Measurements from ENCODE around the gene BHLHE23. TPM values are rescaled to one million over a fixed set of nuclear protein-coding genes. Genes with fewer than 3 reads are reported as not detected.

BHLHE23 gene
- total RNA-seq, 1 donor from 2014 or later, result not detected

DNA sequence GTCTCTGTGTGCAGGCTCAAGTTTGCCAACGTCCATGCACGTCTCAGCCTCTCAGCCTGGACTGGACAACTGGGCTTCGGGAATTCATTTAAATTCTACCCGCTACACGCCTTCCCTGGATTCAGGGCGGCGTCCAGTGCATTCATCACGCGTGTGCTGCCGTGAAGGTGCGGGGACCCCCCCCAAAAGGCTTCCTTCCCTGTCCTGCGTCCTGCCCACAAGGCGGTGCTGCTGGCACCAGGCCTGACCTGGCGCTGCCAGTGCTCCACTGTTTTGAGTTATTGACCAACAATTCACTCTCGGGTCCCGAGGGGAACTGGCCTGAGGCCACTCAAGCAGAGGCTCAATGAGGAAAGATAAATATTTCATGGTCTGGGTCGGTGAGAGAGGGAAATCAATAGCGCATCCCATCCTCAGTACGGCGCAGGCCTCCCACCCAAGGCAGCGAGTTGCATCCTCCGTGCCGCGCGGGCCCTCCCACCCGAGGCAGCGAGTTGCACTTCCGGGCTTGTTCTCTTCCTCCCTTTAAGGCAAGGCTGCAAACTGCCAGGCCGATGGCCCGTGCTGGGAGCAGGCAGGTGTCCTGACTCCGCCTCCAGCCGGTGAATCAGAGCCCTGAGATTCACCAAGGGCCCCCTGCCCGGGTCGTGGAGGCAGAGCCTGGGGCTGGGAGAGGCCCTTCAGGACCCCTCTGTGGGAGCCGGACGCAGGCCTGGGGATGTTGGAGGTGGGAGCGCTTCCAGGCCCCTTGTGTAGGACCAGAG, 22.8 kb upstream of the BHLHE23 start:
- TF ChIP-seq, protein P1, sequence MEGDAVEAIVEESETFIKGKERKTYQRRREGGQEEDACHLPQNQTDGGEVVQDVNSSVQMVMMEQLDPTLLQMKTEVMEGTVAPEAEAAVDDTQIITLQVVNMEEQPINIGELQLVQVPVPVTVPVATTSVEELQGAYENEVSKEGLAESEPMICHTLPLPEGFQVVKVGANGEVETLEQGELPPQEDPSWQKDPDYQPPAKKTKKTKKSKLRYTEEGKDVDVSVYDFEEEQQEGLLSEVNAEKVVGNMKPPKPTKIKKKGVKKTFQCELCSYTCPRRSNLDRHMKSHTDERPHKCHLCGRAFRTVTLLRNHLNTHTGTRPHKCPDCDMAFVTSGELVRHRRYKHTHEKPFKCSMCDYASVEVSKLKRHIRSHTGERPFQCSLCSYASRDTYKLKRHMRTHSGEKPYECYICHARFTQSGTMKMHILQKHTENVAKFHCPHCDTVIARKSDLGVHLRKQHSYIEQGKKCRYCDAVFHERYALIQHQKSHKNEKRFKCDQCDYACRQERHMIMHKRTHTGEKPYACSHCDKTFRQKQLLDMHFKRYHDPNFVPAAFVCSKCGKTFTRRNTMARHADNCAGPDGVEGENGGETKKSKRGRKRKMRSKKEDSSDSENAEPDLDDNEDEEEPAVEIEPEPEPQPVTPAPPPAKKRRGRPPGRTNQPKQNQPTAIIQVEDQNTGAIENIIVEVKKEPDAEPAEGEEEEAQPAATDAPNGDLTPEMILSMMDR (conservative IDR thresholded peaks at IDR 0.05), result no peak
- H3K4me1 Mint-ChIP-seq, result peaks cover 34% of the 10 kb centered on the region
- no peak overlapping the region for H3K27ac Mint-ChIP-seq (ENCODE audit: unreplicated experiment)

DNA sequence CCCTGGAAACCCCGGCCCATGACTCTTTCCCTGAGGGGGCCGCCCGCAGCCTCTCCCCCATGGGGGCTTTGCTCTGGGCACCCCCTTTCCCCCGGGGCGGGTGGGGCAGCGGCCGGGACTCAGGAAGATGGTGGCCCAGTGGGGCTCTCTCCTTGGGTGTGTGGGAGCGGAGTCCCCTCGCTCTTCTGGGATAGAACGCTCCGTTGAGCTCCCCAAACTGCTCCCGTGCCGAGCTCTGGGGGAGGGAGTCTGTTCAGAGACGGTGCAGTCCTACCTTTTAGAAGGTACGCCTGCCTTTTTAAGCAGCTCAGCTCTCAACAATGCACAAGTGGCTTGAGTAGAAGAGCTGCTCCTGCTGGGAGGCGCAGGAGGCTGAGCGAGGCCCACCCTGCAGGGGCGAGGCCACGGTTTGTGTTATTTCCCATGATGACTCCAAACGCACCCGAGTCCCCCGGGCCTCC, 21.7 kb upstream of the BHLHE23 start:
- no peak overlapping the region for H3K4me3 Mint-ChIP-seq
- no peak overlapping the region for H3K27ac Mint-ChIP-seq (ENCODE audit: unreplicated experiment)
- DNase-seq (ENCODE audit: low read depth, low spot score), result no peak
- no peaks in the 10 kb centered on the region for H3K36me3 Mint-ChIP-seq (ENCODE audit: low read depth)
- TF ChIP-seq, protein P1 (conservative IDR thresholded peaks at IDR 0.05), result no peak
- H3K27me3 Mint-ChIP-seq (ENCODE audit: low read depth), result peaks cover 4% of the 10 kb centered on the region
- H3K4me1 Mint-ChIP-seq, result peaks cover 25% of the 10 kb centered on the region
- H3K9me3 Mint-ChIP-seq, result no peaks in the 10 kb centered on the region

More for the DNA sequence above, 22.8 kb upstream of the BHLHE23 start:
- Mint-ChIP-seq H3K4me3 (no peak overlapping the region), H3K36me3 (ENCODE audit: low read depth) (no peaks in the 10 kb centered on the region), H3K9me3 (no peaks in the 10 kb centered on the region), H3K27me3 (ENCODE audit: low read depth) (peaks cover 4% of the 10 kb centered on the region)
- DNase-seq (ENCODE audit: low read depth, low spot score), result no peak

DNA sequence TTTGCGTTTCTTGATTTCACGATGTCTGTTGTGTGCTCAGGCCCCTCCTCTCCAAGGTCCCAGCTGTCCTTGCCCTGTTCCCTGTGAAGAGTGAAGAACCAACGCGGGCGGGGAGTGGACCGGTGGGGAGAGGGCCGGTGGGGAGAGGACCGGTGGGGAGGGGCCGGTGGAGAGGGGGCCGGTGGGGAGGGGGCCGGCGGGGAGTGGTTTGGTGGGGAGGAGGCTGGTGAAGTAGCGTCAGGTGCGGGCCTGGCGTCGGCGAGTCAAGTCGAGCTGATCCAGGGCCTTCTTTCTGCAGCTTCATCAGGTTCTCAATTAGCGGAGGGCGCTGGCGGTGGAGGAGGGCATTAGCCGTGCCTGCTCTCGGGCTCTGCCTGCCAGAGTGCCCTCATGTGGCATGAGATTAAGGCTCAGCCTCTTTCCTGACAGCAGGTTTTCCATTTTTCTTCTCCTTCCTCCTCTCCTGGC, 21.2 kb upstream of the BHLHE23 start:
- no peak for DNase-seq (ENCODE audit: low read depth, low spot score)
- TF ChIP-seq, protein P1 (conservative IDR thresholded peaks at IDR 0.05), result no peak
- Mint-ChIP-seq H3K9me3 (no peaks in the 10 kb centered on the region), H3K36me3 (ENCODE audit: low read depth) (no peaks in the 10 kb centered on the region), H3K4me3 (no peak overlapping the region), H3K27ac (ENCODE audit: unreplicated experiment) (no peak overlapping the region), H3K27me3 (ENCODE audit: low read depth) (peaks cover 4% of the 10 kb centered on the region), H3K4me1 (peaks cover 20% of the 10 kb centered on the region)

DNA sequence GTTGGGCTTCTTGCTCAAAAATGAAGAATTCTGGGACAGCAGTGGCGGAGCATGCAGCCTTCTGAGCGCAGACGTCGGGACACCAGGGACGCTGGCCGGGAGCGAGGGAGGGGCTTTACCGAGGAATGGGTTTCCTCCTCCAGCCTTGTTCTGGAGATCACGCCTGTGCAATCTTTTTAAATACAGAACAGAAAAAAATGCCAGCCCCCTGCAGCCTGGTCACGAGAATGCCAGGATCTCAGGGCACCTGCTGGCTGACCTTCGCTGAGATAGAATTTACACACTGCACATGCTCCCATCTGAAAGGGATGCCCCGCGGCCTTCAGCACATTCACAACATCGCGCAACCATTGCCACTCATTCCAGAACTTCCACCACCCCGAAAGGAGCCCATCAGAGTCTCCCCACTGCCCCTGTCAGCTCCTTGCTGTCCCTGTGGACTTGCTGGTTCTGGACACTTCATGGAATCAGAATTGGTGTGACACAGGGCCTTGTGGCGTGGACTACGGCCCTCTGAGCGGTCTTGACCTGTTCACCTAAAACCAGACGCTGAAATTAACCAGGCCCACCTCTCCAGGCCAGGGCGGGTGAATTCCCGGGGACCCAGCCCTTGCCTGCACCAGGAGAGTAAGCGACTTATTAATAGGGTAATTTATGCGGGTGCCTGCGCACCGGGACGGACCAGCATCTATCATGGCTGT, 20.6 kb upstream of the BHLHE23 start:
- no peak for DNase-seq (ENCODE audit: low read depth, low spot score)
- no peaks in the 10 kb centered on the region for H3K27me3 Mint-ChIP-seq (ENCODE audit: low read depth)
- no peaks in the 10 kb centered on the region for H3K36me3 Mint-ChIP-seq (ENCODE audit: low read depth)
- H3K9me3 Mint-ChIP-seq, result no peaks in the 10 kb centered on the region
- no peak overlapping the region for H3K4me3 Mint-ChIP-seq
- no peak overlapping the region for H3K27ac Mint-ChIP-seq (ENCODE audit: unreplicated experiment)
- H3K4me1 Mint-ChIP-seq, result peaks cover 15% of the 10 kb centered on the region
- TF ChIP-seq, protein P1 (conservative IDR thresholded peaks at IDR 0.05), result no peak

DNA sequence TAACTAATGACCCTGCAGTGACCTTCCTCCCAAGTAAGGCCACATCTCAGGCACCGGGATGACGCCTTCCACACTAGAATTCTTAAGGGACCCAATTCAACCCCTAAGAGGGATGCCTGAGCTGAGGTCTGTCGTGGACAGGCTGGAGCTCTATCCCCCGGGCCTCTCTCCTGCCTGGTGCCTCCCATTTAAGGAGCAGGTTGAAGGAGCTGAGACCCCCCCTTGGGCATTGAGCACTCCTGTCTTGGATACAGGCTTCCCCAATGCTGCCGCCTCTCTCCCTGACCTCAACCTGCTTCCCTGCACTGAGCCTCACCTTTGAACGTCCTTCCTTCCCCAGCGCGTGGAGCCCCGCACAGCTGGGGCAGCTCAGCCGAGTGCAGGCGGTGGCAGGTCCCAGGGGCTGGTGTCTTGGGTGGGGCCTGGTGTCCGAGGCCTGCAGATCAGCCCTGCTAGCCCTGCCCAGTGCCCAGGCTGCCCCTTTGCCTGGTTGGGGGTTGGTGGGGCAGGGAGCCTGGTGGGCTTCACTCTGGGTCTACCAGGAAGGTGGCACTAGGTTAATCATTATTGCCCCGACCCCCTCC, 19.9 kb upstream of the BHLHE23 start:
- no peaks in the 10 kb centered on the region for H3K27me3 Mint-ChIP-seq (ENCODE audit: low read depth)
- DNase-seq (ENCODE audit: low read depth, low spot score), result no peak
- no peak overlapping the region for H3K4me3 Mint-ChIP-seq
- H3K4me1 Mint-ChIP-seq, result peaks cover 16% of the 10 kb centered on the region
- no peak overlapping the region for H3K27ac Mint-ChIP-seq (ENCODE audit: unreplicated experiment)
- TF ChIP-seq, protein P1 (conservative IDR thresholded peaks at IDR 0.05), result no peak
- no peaks in the 10 kb centered on the region for H3K36me3 Mint-ChIP-seq (ENCODE audit: low read depth)
- no peaks in the 10 kb centered on the region for H3K9me3 Mint-ChIP-seq

All from neural crest cell (in vitro differentiated cells).